Neural cell (in vitro differentiated cells): ENCODE data around the gene DCANP1.

ENCODE experiments used
- CTCF ChIP-seq: fragments of 450-650 bp; IDR thresholded peaks from 2 replicates; pipeline ENCODE4 v1.5.1; 2014; ENCODE audit warnings: antibody characterized with exemption, mild to moderate bottlenecking, moderate library complexity; ENCODE audit not compliant: poor library complexity, severe bottlenecking
- TF ChIP-seq, protein P1 (sequence below): IDR thresholded peaks from 2 replicates; pipeline ENCODE4 v1.6.1; 2012; ENCODE audit warnings: borderline replicate concordance

GRCh38 chr5:135436951-135437418 lies 10.2 kb downstream of the DCANP1 start:
- TF ChIP-seq, protein P1, sequence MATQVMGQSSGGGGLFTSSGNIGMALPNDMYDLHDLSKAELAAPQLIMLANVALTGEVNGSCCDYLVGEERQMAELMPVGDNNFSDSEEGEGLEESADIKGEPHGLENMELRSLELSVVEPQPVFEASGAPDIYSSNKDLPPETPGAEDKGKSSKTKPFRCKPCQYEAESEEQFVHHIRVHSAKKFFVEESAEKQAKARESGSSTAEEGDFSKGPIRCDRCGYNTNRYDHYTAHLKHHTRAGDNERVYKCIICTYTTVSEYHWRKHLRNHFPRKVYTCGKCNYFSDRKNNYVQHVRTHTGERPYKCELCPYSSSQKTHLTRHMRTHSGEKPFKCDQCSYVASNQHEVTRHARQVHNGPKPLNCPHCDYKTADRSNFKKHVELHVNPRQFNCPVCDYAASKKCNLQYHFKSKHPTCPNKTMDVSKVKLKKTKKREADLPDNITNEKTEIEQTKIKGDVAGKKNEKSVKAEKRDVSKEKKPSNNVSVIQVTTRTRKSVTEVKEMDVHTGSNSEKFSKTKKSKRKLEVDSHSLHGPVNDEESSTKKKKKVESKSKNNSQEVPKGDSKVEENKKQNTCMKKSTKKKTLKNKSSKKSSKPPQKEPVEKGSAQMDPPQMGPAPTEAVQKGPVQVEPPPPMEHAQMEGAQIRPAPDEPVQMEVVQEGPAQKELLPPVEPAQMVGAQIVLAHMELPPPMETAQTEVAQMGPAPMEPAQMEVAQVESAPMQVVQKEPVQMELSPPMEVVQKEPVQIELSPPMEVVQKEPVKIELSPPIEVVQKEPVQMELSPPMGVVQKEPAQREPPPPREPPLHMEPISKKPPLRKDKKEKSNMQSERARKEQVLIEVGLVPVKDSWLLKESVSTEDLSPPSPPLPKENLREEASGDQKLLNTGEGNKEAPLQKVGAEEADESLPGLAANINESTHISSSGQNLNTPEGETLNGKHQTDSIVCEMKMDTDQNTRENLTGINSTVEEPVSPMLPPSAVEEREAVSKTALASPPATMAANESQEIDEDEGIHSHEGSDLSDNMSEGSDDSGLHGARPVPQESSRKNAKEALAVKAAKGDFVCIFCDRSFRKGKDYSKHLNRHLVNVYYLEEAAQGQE = no peak
- TF ChIP-seq CTCF = no peak
